ENCODE data around the gene EGLN3.

Gene EGLN3

DNA sequence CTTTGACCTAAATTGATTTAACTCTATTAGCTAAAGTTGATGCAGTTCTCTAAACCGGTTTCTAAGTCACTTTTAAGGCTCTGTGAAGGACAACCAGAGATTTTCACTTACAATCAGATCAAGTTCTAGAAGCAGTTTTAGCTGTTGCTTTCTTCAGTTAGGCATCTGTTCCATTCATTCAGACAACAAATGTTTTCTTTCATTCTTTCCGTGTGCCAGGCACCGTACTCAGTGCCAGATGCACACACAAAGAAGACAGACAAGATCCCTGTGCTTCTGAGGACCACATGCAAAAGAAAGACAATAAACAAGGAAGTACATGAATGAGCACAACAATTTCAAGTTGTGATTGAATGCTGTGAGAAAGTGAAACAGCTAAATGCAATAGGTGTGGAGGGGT lies 11.1 kb upstream of the EGLN3 start:
- no peak overlapping the region for H3K4me2 ChIP-seq
- H3K27ac ChIP-seq = no peak overlapping the region
- H4K20me1 ChIP-seq = no peaks in the 10 kb centered on the region
- no peaks in the 10 kb centered on the region for H3K36me3 ChIP-seq
- H3K9ac ChIP-seq = no peak overlapping the region
- no peak for TF ChIP-seq Cebpa-rat (IDR thresholded peaks at IDR 0.05)
- H3K4me1 ChIP-seq = no peaks in the 10 kb centered on the region
- H3K4me3 ChIP-seq = no peak overlapping the region
- no peaks in the 10 kb centered on the region for H3K27me3 ChIP-seq
- no peaks in the 10 kb centered on the region for H3K9me3 ChIP-seq

DNA sequence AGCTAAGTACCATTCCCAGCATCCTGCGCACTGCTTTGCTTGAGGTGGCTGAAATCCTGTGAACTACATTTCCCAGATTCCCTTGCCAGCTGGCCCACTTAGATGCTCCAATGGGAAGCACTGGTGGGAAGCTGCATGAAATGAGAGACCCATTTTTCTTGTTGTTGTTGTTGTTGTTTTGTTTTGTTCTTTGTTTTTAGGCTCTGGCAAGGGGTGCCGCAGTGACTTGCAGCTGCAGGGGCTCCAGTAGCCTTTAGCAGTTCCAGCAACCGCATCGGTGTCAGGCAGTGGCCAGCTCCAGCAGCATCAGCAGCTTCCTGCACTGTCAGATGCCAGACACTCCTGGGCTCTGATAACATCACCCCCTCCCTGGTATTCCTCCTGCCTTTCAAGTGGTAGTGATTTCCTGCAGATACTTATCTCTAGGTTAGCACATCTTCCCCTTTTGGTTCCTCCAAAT lies 8.8 kb upstream of the EGLN3 start:
- Histone ChIP-seq H3K27ac (no peak overlapping the region), H3K9ac (no peak overlapping the region), H3K4me1 (peaks cover 1% of the 10 kb centered on the region), H3K9me3 (peaks cover 3% of the 10 kb centered on the region; the same call in 1 of the 2 replicates), H4K20me1 (no peaks in the 10 kb centered on the region), H3K36me3 (no peaks in the 10 kb centered on the region), H3K27me3 (no peaks in the 10 kb centered on the region), H3K4me3 (no peak overlapping the region), H3K4me2 (no peak overlapping the region)
- no peak for TF ChIP-seq Cebpa-rat (IDR thresholded peaks at IDR 0.05)

DNA sequence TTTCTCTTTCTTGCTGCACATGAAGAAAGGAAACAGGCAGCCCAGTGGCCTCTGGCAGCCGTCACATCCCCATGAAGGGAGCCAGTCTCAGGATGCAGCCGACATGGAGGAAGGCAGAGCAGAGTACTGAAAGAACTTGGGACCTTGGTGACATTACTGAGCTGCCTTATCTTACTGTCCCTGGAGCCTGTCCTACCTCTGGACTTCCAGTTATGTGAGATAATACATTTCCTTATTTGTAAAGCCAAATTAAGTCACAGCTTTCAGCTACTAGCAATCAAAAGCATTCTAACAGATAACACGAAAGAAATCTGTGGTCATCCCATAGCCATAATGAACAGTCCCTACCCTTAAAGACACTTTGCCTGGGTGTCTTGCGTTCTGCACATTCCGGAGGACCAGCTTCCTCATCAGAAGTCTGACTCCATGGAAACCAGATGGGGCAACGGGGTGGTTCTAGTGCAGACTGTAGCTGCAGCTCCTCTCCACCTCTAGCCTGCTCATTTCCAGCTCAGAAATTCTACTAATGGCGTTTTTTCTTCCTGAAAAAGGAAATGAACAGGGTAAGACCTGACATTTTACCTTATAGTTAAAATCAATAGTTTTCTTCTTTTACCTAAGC lies 7.8 kb upstream of the EGLN3 start:
- Histone ChIP-seq H3K4me2 (no peak overlapping the region), H3K36me3 (no peaks in the 10 kb centered on the region), H3K9me3 (peaks cover 3% of the 10 kb centered on the region; the same call in 1 of the 2 replicates), H3K27ac (no peak overlapping the region), H3K9ac (no peak overlapping the region), H3K4me1 (peaks cover 8% of the 10 kb centered on the region), H4K20me1 (no peaks in the 10 kb centered on the region), H3K27me3 (no peaks in the 10 kb centered on the region), H3K4me3 (no peak overlapping the region)
- TF ChIP-seq Cebpa-rat (IDR thresholded peaks at IDR 0.05) = no peak

DNA sequence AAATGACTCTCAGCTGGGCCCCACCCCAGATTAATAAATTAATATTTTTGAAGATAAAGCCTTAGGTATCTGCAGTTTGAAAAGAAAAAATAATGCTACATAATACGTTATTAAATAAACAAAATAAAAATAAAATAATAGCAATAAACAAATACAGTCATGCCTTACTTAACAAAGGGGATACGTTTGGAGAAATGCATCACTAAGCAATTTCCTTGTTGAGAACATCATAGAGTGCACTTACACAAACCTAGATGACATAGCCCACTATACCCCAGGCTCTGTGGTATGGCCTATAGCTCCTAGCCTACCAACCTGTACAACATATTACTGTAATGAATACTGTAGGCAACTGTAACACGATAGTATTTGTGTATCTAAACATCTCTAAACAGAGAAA lies 7.1 kb upstream of the EGLN3 start:
- Histone ChIP-seq H3K9ac (no peak overlapping the region), H3K4me1 (peaks cover 8% of the 10 kb centered on the region), H4K20me1 (no peaks in the 10 kb centered on the region), H3K4me3 (no peak overlapping the region), H3K4me2 (no peak overlapping the region), H3K27me3 (no peaks in the 10 kb centered on the region), H3K9me3 (peaks cover 3% of the 10 kb centered on the region; the same call in 1 of the 2 replicates), H3K36me3 (no peaks in the 10 kb centered on the region), H3K27ac (no peak overlapping the region)
- no peak for TF ChIP-seq Cebpa-rat (IDR thresholded peaks at IDR 0.05)

DNA sequence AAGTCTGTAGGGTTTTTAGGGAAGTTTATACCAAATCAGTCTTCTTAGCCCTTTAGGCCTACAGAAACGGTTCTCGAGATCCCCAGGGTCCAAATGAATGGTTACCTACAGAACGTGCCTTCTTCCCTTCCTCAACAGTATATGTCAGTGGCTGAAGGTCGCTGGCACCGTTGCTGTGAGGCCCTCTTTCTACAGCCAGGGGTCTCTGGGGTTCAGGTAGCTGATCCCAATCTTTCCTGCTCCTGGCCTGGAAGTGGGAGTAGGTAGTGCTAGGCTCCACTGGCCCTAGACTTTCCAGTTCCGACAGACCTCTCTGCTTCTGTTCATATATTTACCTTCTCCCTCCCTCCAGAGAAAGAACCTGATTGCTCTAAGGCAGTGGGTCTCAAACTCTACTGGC lies 6.4 kb upstream of the EGLN3 start:
- TF ChIP-seq Cebpa-rat (IDR thresholded peaks at IDR 0.05) = no peak
- Histone ChIP-seq H3K9me3 (peaks cover 3% of the 10 kb centered on the region; the same call in 1 of the 2 replicates), H3K27me3 (no peaks in the 10 kb centered on the region), H3K4me1 (peaks cover 8% of the 10 kb centered on the region), H3K9ac (no peak overlapping the region), H3K4me2 (no peak overlapping the region), H3K27ac (no peak overlapping the region), H3K4me3 (no peak overlapping the region), H4K20me1 (no peaks in the 10 kb centered on the region), H3K36me3 (no peaks in the 10 kb centered on the region)

DNA sequence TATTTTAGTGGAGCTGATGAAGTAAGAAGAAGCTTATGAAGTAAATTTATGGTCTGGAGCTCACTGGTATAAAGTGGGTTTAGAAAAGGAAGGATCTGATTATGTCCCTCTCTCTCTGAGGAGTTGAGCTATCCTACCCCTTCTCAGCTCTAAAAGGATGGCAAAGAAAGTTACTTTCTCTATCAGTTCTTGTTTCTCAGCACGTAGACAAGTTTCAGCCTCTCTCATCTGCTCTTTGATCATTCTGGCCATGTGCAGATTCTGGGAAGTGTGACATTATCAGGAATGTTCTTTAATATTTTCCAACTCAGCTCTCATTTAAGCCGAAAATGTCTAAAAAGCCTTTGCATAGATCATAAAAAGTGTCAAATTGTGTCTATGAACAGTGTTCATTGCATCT lies 5.8 kb upstream of the EGLN3 start:
- H4K20me1 ChIP-seq = no peaks in the 10 kb centered on the region
- H3K4me1 ChIP-seq = peaks cover 8% of the 10 kb centered on the region
- H3K4me3 ChIP-seq = no peak overlapping the region
- H3K36me3 ChIP-seq = no peaks in the 10 kb centered on the region
- peaks cover 3% of the 10 kb centered on the region; the same call in 1 of the 2 replicates for H3K9me3 ChIP-seq
- H3K4me2 ChIP-seq = no peak overlapping the region
- H3K27me3 ChIP-seq = no peaks in the 10 kb centered on the region
- no peak for TF ChIP-seq Cebpa-rat (IDR thresholded peaks at IDR 0.05)
- H3K27ac ChIP-seq = no peak overlapping the region
- H3K9ac ChIP-seq = no peak overlapping the region

DNA sequence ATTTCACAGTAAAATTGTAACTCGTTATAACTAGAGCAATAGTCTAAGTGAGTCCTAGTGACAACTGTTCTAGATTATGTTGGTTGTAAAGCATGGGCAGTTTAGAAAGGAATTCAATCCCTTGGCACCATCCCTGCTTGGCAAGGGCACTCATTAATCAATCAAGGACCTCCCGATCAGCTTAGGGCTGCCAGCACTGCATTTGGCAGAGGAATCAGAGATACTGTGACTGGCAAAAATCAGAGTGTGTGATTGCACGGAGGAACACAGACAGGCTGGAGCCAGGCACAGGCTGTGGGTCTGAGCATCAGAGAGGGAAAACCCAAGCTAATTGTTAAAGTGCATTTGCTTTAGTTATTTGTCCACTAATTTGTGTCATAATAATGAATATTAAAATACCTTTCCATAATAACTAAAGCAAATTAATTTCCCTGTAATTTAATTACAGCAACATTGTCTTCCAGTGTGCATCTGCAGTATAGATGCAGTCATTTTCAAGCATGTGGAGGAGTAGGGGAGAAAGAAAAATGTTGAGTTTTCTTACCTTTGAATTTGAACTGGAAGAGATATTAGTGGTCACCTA lies 3.2 kb upstream of the EGLN3 start:
- peak overlapping the region; percentile 22 for H3K4me2 ChIP-seq
- H3K27ac ChIP-seq = no peak overlapping the region
- no peaks in the 10 kb centered on the region for H4K20me1 ChIP-seq
- H3K27me3 ChIP-seq = no peaks in the 10 kb centered on the region
- H3K9me3 ChIP-seq = peaks cover 18% of the 10 kb centered on the region
- peaks cover 8% of the 10 kb centered on the region for H3K4me1 ChIP-seq
- H3K36me3 ChIP-seq = no peaks in the 10 kb centered on the region
- H3K9ac ChIP-seq = no peak overlapping the region
- H3K4me3 ChIP-seq = no peak overlapping the region
- TF ChIP-seq Cebpa-rat (IDR thresholded peaks at IDR 0.05) = no peak

DNA sequence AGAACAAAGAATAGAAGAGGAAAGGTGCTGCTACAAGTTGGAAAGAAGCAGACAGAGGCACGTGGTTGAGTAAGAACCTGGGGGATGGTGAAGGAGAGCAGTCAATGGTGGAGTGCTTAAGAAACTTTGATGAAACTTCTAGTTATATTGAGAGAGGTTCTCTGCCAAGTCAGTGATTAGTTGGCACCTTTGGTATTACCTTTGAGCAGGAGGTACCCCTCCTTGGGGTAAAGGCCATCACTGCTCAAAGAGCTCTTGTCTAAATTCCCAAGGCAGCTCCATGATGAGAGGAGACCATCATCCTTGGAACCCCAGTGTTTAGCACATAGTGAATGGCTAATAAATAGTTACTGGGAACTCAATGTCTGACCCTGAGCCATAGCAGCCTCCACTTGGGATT lies 1.7 kb upstream of the EGLN3 start:
- no peak overlapping the region for H3K9ac ChIP-seq
- TF ChIP-seq Cebpa-rat (IDR thresholded peaks at IDR 0.05) = no peak
- no peaks in the 10 kb centered on the region for H3K27me3 ChIP-seq
- H3K36me3 ChIP-seq = no peaks in the 10 kb centered on the region
- H3K27ac ChIP-seq = no peak overlapping the region
- no peak overlapping the region for H3K4me3 ChIP-seq
- H4K20me1 ChIP-seq = no peaks in the 10 kb centered on the region
- H3K9me3 ChIP-seq = peaks cover 18% of the 10 kb centered on the region
- H3K4me2 ChIP-seq = no peak overlapping the region
- H3K4me1 ChIP-seq = peaks cover 8% of the 10 kb centered on the region

DNA sequence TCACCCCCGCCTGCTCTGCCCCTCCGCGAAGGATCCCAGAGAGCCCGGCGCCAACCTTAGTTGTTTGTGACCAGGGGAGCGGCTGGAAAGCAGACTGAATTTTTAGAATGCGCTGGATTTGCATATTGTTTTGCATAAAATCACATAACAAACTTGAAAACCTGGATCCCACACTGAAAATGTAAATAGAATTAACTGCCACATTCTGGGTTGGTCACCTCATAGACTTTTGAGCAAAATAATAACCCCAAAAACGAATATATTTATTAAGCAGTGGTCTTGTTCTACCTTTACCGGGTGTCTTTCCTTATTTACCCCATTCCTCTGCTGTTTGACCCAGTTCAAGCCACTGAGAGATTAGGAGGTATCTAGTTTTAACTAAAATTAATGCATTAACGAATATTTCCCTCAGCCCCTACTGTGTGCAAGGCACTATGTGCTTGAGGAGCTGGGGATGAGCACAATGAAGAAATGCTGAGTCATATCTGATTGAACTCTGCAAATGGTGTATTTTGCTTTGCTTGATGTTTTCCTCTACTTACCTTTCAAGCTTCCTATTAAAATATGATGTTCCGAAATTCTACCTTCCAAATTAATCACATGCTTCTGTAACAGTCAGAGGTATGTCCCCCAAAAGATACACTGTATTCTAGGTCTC lies 438 bp upstream of the EGLN3 start:
- no peak overlapping the region for H3K4me2 ChIP-seq
- no peak overlapping the region for H3K27ac ChIP-seq
- H3K27me3 ChIP-seq = no peaks in the 10 kb centered on the region
- no peaks in the 10 kb centered on the region for H3K36me3 ChIP-seq
- peaks cover 18% of the 10 kb centered on the region for H3K9me3 ChIP-seq
- H3K4me3 ChIP-seq = no peak overlapping the region
- H3K9ac ChIP-seq = no peak overlapping the region
- TF ChIP-seq Cebpa-rat (IDR thresholded peaks at IDR 0.05) = no peak
- H3K4me1 ChIP-seq = peaks cover 8% of the 10 kb centered on the region
- H4K20me1 ChIP-seq = no peaks in the 10 kb centered on the region

DNA sequence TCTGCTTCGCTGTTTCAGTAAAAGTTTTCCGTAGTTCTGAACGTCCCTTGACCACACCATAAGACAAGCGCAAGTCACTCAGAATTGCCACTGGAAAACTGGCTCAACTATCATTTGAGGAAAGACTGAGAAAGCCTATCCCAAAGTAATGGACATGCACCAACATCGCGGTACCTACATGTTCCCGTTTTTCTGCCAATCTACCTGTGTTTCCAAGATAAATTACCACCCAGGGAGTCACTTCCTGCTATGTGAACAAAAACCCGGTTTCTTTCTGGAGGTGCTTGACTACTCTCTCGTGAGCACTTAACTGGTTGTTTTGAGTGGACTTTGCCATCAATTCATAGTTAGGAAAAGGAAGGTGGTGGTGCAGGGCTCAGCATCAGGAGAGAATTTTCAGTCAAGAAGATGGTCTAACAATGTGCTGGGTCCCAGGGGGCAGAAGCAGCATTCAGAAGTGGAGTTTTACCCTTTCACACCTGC lies 1.4 kb downstream of the EGLN3 start:
- H3K4me2 ChIP-seq = no peak overlapping the region
- H3K27ac ChIP-seq = no peak overlapping the region
- no peak for TF ChIP-seq Cebpa-rat (IDR thresholded peaks at IDR 0.05)
- no peak overlapping the region for H3K9ac ChIP-seq
- H3K4me3 ChIP-seq = no peak overlapping the region
- H3K27me3 ChIP-seq = no peaks in the 10 kb centered on the region
- H3K4me1 ChIP-seq = peaks cover 4% of the 10 kb centered on the region
- H3K36me3 ChIP-seq = no peaks in the 10 kb centered on the region
- H4K20me1 ChIP-seq = no peaks in the 10 kb centered on the region
- H3K9me3 ChIP-seq = peaks cover 15% of the 10 kb centered on the region

Measured in BLaER1 (cell line).